Caco-2 (cell line): ENCODE data around the gene C1orf53. TPM values are rescaled to one million over a fixed set of nuclear protein-coding genes. Genes with fewer than 3 reads are reported as not detected.

Experiments
- BruUV-seq: library from RNA; stranded (reverse); fragments of 400-500 nt; replicated peaks from 2 replicates; lab custom pipeline; 2021; lab: Mats Ljungman, UMichigan
- CTCF ChIA-PET: fragments of 300-600 bp; sonication (Branson Sonifier 250); formaldehyde crosslinking; loops from one replicate; lab custom pipeline; 2022; ENCODE audit warnings: antibody characterized with exemption; lab: Charles Lee
- POLR2A ChIA-PET: fragments of 300-600 bp; sonication (Branson Sonifier 250); formaldehyde crosslinking; loops from one replicate; lab custom pipeline; 2022; ENCODE audit warnings: antibody characterized with exemption; lab: Charles Lee
- DNase-seq, 2 experiments: peaks; one replicate each; pipeline versions ENCODE4 v3.0.0 to v3.0.0-alpha.2; 2020 to 2022
- H3K27me3 ChIP-seq: replicated peaks from 2 replicates; pipeline ENCODE4 v1.6.0; 2011; ENCODE audit warnings: low read length; ENCODE audit not compliant: control insufficient read depth, insufficient read depth
- H3K36me3 ChIP-seq: 2 replicates; pipeline ENCODE4 v1.5.1; 2011; ENCODE audit warnings: low read length; ENCODE audit not compliant: control insufficient read depth, insufficient read depth
- H3K4me1 ChIP-seq: fragments of 250-450 bp; sonication (Bioruptor Pico); 2 replicates; pipeline ENCODE4 v1.5.1; 2020; ENCODE audit warnings: mild to moderate bottlenecking
- H3K4me3 ChIP-seq: 2 replicates; pipeline ENCODE4 v1.5.1; 2011; ENCODE audit warnings: low read depth, mild to moderate bottlenecking, control low read depth, low read length
- H3K9me3 ChIP-seq: fragments of 250-450 bp; sonication (Bioruptor Pico); 2 replicates; pipeline ENCODE4 v1.5.1; 2020; ENCODE audit warnings: mild to moderate bottlenecking, moderate library complexity
- H3K27ac Mint-ChIP-seq: one replicate; pipeline ENCODE4 v1.8.0; 2022; ENCODE audit warnings: mixed read lengths; ENCODE audit not compliant: unreplicated experiment
- H3K27me3 Mint-ChIP-seq: one replicate; pipeline ENCODE4 v1.8.0; 2022; ENCODE audit warnings: mixed read lengths; ENCODE audit not compliant: insufficient read depth, unreplicated experiment
- H3K36me3 Mint-ChIP-seq: one replicate; pipeline ENCODE4 v1.8.0; 2022; ENCODE audit warnings: mild to moderate bottlenecking, mixed read lengths; ENCODE audit not compliant: insufficient read depth, unreplicated experiment
- H3K4me1 Mint-ChIP-seq: one replicate; pipeline ENCODE4 v1.8.0; 2022; ENCODE audit warnings: low read depth, mixed read lengths; ENCODE audit not compliant: unreplicated experiment
- H3K4me3 Mint-ChIP-seq: one replicate; pipeline ENCODE4 v1.8.0; 2022; ENCODE audit warnings: mild to moderate bottlenecking, moderate library complexity, mixed read lengths; ENCODE audit not compliant: unreplicated experiment
- H3K9me3 Mint-ChIP-seq: one replicate; pipeline ENCODE4 v1.8.0; 2022; ENCODE audit warnings: mixed read lengths; ENCODE audit not compliant: unreplicated experiment
- CTCF ChIP-seq, 2 experiments: fragments of 200-600 bp in 1 of 2; IDR thresholded peaks; 1 replicate in 1 of 2; 2 replicates in 1 of 2; pipeline versions ENCODE4 v1.5.1 to v1.8.0; 2011 to 2022; ENCODE audit warnings: antibody characterized with exemption in 1 of 2, control low read depth in 1 of 2, inconsistent platforms in 1 of 2, low read depth in 1 of 2, low read length in 1 of 2, mild to moderate bottlenecking in 1 of 2, moderate library complexity in 1 of 2; ENCODE audit not compliant: insufficient read depth in 1 of 2, severe bottlenecking in 1 of 2, unreplicated experiment in 1 of 2
- intact Hi-C: fragments of 100-400 bp; cut with micrococcal nuclease; formaldehyde crosslinking; loops from one replicate; pipeline ENCODE4 v1.10.0; 2022; ENCODE audit not compliant: unreplicated experiment
- total RNA-seq: library from RNA; stranded (reverse); gene quantifications from 2 replicates; pipeline ENCODE4 v1.2.3, GENCODE V29; 2022

Gene C1orf53
- total RNA-seq, 1 experiment from 2014 or later: 9.9 TPM

GRCh38 chr1:197859024-197859423 is 43.4 kb upstream of the C1orf53 start:
- H3K27me3 Mint-ChIP-seq: peaks cover 2% of the 10 kb centered on the region
- H3K4me3 Mint-ChIP-seq: no peak overlapping the region
- no peak overlapping the region for H3K4me3 ChIP-seq
- BruUV-seq: no TSS peak
- H3K36me3 Mint-ChIP-seq: no peaks in the 10 kb centered on the region
- ChIA-PET CTCF (interaction anchor here (1.6 kb wide), 1 partner anchor 10 kb away, joined by 4 read pairs; no protein-coding TSS in a partner anchor), POLR2A (no interaction called here)
- H3K9me3 ChIP-seq: no peaks in the 10 kb centered on the region; the same call in 1 of the 2 replicates
- no peak for TF ChIP-seq CTCF (IDR thresholded peaks at IDR 0.05; ENCODE audit: insufficient read depth in 1 of 2, low read depth in 1 of 2, low read length in 1 of 2, severe bottlenecking in 1 of 2, unreplicated experiment in 1 of 2)
- no peaks in the 10 kb centered on the region for H3K9me3 Mint-ChIP-seq
- H3K27me3 ChIP-seq: no peaks in the 10 kb centered on the region
- no peaks in the 10 kb centered on the region for H3K4me1 ChIP-seq
- H3K36me3 ChIP-seq: no peaks in the 10 kb centered on the region
- intact Hi-C loops: no loop called here
- DNase-seq: no peak
- no peak overlapping the region for H3K27ac Mint-ChIP-seq
- no peaks in the 10 kb centered on the region for H3K4me1 Mint-ChIP-seq

- no peak for TF ChIP-seq CTCF (IDR thresholded peaks at IDR 0.05; ENCODE audit: insufficient read depth in 1 of 2, low read depth in 1 of 2, low read length in 1 of 2, severe bottlenecking in 1 of 2, unreplicated experiment in 1 of 2)
- no TSS peak for BruUV-seq
- CTCF ChIA-PET: no interaction called here
- intact Hi-C loops: no loop called here
- Mint-ChIP-seq H3K27me3 (peaks cover 5% of the 10 kb centered on the region), H3K27ac (no peak overlapping the region), H3K36me3 (no peaks in the 10 kb centered on the region), H3K4me3 (no peak overlapping the region), H3K9me3 (no peaks in the 10 kb centered on the region), H3K4me1 (no peaks in the 10 kb centered on the region)
- DNase-seq: no peak
- Histone ChIP-seq H3K4me1 (no peaks in the 10 kb centered on the region), H3K4me3 (no peak overlapping the region), H3K27me3 (no peaks in the 10 kb centered on the region), H3K9me3 (no peaks in the 10 kb centered on the region; the same call in 1 of the 2 replicates), H3K36me3 (no peaks in the 10 kb centered on the region)
- POLR2A ChIA-PET: no interaction called here
These were observed 40.2 kb upstream of the C1orf53 start for GRCh38 chr1:197862221-197862620.

GRCh38 chr1:197862671-197863070 is 39.8 kb upstream of the C1orf53 start:
- no peaks in the 10 kb centered on the region for H3K36me3 ChIP-seq
- H3K27me3 ChIP-seq: no peaks in the 10 kb centered on the region
- Mint-ChIP-seq H3K9me3 (no peaks in the 10 kb centered on the region), H3K4me3 (no peak overlapping the region), H3K27me3 (peaks cover 5% of the 10 kb centered on the region), H3K4me1 (no peaks in the 10 kb centered on the region), H3K27ac (no peak overlapping the region), H3K36me3 (no peaks in the 10 kb centered on the region)
- ChIA-PET POLR2A (no interaction called here), CTCF (no interaction called here)
- no peak for DNase-seq
- no peaks in the 10 kb centered on the region for H3K4me1 ChIP-seq
- H3K4me3 ChIP-seq: no peak overlapping the region
- intact Hi-C loops: no loop called here
- no peaks in the 10 kb centered on the region; the same call in 1 of the 2 replicates for H3K9me3 ChIP-seq
- BruUV-seq: no TSS peak
- TF ChIP-seq CTCF (IDR thresholded peaks at IDR 0.05; ENCODE audit: insufficient read depth in 1 of 2, low read depth in 1 of 2, low read length in 1 of 2, severe bottlenecking in 1 of 2, unreplicated experiment in 1 of 2): no peak
